Measurements from ENCODE around the gene WDR45B.

- TF ChIP-seq CTCF (IDR thresholded peaks at IDR 0.05) (no peak), POLR2A (IDR thresholded peaks at IDR 0.05) (no peak)
Measured at GRCh38 chr17:82604532-82604931, 43.7 kb downstream of the WDR45B start.
